ENCODE measurements around the gene AGGF1.

The AGGF1 gene

GRCh38 chr5:77022511-77023417 is 7.4 kb upstream of the AGGF1 start:
- in situ Hi-C loops (cut with HindIII; ENCODE audit: low sequenced_read_pairs), result no loop called here
- no peak for TF ChIP-seq CTCF (IDR thresholded peaks at IDR 0.05; ENCODE audit: low read depth, low read length, missing control alignments)
- no peak for DNase-seq (ENCODE audit: low read depth)

GRCh38 chr5:77024490-77024889 is 5.7 kb upstream of the AGGF1 start:
- no peak for TF ChIP-seq CTCF (IDR thresholded peaks at IDR 0.05; ENCODE audit: low read depth, low read length, missing control alignments)
- no peak overlapping the region for H3K4me3 ChIP-seq (ENCODE audit: low read depth, low read length)
- DNase-seq (ENCODE audit: low read depth), result no peak
- in situ Hi-C loops (cut with HindIII; ENCODE audit: low sequenced_read_pairs), result no loop called here

More at GRCh38 chr5:77022511-77023417, 7.4 kb upstream of the AGGF1 start:
- no peak overlapping the region for H3K4me3 ChIP-seq (ENCODE audit: low read depth, low read length)

- TF ChIP-seq CTCF (IDR thresholded peaks at IDR 0.05; ENCODE audit: low read depth, low read length, missing control alignments), result no peak
- no peak for DNase-seq (ENCODE audit: low read depth)
- no peak overlapping the region for H3K4me3 ChIP-seq (ENCODE audit: low read depth, low read length)
- in situ Hi-C loops (cut with HindIII; ENCODE audit: low sequenced_read_pairs), result no loop called here
Observed at GRCh38 chr5:77028631-77029375, 1.4 kb upstream of the AGGF1 start.

GRCh38 chr5:77029376-77029885 is 773 bp upstream of the AGGF1 start:
- no peak for DNase-seq (ENCODE audit: low read depth)
- no peak overlapping the region for H3K4me3 ChIP-seq (ENCODE audit: low read depth, low read length)
- in situ Hi-C loops (cut with HindIII; ENCODE audit: low sequenced_read_pairs), result no loop called here
- no peak for TF ChIP-seq CTCF (IDR thresholded peaks at IDR 0.05; ENCODE audit: low read depth, low read length, missing control alignments)

GRCh38 chr5:77031891-77032290 is 1.7 kb downstream of the AGGF1 start:
- DNase-seq (ENCODE audit: low read depth), result no peak
- no peak overlapping the region for H3K4me3 ChIP-seq (ENCODE audit: low read depth, low read length)
- in situ Hi-C loops (cut with HindIII; ENCODE audit: low sequenced_read_pairs), result no loop called here
- no peak for TF ChIP-seq CTCF (IDR thresholded peaks at IDR 0.05; ENCODE audit: low read depth, low read length, missing control alignments)

GRCh38 chr5:77032635-77033034 is 2.4 kb downstream of the AGGF1 start:
- in situ Hi-C loops (cut with HindIII; ENCODE audit: low sequenced_read_pairs), result no loop called here
- DNase-seq (ENCODE audit: low read depth), result no peak
- H3K4me3 ChIP-seq (ENCODE audit: low read depth, low read length), result no peak overlapping the region
- no peak for TF ChIP-seq CTCF (IDR thresholded peaks at IDR 0.05; ENCODE audit: low read depth, low read length, missing control alignments)

Measured in astrocyte of the cerebellum (primary cell).